Stimulated activated CD4-positive, alpha-beta T cell treated with anti-CD3 and anti-CD28 coated beads, Interleukin-12 subunit alpha, Interleukin-12 subunit beta, amount 100 ng/mL, for 24 hours (primary cell): Measurements from ENCODE around the gene A2ML1.
"Not testable (repeated sequence)": the region's sequence is repeated elsewhere in the genome, so short reads cannot be mapped to it uniquely, and the experiment has no call there.

Experiments used
- DNase-seq, 2 experiments: peaks; one replicate each; pipeline ENCODE4 v3.0.0-alpha.2; 2020; ENCODE audit warnings: low read depth in 2 of 2

A2ML1 gene

DNA sequence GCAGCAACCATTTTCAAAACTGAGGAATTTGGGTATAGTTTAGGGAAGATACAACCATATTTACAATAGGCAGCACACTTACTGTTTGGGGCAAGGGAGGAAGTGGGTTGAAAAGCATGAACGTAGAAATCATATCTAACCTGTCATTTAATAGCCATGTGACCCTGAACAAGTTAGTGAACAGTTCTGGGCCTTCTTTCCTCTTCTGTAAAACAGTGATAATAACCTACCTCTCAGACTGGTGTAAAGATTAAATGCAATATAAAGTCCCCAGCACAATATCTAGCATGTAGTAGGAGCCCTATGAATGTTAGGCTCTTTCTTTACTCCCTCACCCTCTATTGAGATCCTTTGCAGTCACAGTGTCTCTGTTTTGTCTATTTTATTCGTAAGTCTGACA is 33.5 kb downstream of the A2ML1 start:
- DNase-seq, result no peak

- not testable (repeated sequence) for DNase-seq
These were observed 37.0 kb downstream of the A2ML1 start for GRCh38 chr12:8859448-8859847.

DNA sequence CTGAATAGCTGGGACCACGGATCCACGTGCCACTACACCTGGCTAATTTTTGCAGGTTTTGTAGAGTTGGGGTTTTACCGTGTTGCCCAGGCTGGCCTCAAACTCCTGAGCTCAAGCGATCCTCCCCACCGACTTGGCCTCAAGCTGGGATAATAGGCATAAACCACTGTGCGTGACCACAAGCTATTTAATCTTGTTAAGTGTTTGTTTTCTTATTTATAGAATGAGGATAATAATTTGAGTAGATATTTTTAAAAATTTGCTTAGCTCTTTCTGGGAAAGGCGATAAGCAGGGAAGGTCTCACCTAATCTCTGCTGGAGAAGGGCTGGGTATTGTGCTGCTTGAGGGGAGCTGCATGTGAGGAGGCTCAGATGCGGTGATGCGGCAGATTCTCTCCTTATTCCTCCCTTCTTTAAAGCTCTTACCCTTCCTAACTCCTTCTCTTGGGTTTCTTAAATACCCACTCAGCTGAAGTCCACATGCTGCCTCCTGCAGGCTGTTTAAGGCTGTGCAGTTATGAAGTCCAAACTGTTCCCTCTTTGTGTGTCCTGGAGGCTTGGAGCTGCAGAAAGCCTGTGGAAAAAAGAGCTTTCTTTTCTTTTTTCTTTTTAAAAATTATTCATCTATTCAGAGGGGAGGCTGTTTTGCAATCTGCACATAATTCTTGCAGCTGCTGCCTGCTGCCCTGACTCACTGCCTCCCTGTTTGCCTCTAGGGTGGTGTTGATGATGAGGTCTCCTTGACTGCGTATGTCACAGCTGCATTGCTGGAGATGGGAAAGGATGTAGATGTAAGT is 37.9 kb downstream of the A2ML1 start:
- DNase-seq, result peak in 1 of 2 experiments; percentile 12

DNA sequence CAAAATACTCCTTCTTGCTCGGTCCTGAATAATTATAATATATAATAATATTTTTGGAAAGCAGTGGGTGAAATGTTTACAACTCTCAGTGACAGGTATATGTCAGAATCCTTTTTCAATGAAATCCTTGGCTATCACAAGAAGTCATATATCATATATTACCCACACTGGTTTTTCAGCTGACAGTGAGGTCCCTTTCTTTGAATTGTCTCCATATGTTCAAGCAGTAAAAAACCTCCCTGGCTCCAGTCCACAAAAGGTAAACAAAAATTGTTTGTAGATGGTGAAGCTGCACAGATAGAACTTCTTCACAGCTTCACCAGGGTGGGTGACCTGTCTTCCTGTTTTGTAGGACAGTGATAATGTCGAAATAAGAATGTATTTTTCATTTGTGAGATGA is 44.0 kb downstream of the A2ML1 start:
- DNase-seq, result no peak

DNA sequence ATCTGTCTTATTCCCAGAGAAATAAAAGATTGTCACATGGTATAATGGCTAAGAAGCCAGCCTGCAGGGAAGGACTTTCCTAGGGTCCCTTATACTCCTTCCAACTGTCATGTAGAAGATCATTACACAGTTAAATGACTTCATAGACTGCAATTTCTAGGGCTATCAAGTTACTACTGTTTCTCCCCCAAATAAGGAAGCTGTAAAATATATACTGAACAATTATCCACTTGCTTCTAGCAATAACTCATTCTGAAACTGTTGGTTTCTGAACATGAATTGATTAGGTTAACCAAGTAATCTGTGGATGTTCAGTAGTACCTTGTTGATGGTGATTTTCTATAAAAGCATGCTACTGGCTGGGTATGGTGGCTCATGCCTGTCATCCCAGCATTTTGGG is 44.6 kb downstream of the A2ML1 start:
- DNase-seq, result no peak

- DNase-seq, result no peak
These were observed 45.4 kb downstream of the A2ML1 start for GRCh38 chr12:8867786-8868185.

GRCh38 chr12:8870586-8870985 is 48.2 kb downstream of the A2ML1 start:
- no peak for DNase-seq

DNA sequence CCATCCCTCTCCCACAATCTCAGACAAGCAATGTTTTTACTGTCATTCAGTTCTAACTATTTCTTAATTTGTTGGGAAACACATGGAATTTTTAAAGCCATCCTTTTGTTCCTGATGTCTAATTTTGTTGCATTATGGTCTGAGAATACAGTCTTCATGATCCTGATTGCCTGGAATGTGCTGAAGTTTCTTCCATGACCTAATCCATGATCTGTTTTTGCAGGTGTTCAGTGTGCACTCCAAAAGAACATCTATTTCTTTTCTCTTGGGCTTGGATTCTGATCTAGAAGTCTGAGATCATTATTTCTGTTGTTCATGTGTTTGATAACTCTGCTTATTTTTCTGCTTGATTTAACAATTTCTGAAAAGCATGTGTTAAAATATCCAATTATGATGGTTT is 48.6 kb downstream of the A2ML1 start:
- no peak for DNase-seq

- DNase-seq, result no peak
These were observed 54.5 kb downstream of the A2ML1 start for GRCh38 chr12:8876887-8877286.

DNA sequence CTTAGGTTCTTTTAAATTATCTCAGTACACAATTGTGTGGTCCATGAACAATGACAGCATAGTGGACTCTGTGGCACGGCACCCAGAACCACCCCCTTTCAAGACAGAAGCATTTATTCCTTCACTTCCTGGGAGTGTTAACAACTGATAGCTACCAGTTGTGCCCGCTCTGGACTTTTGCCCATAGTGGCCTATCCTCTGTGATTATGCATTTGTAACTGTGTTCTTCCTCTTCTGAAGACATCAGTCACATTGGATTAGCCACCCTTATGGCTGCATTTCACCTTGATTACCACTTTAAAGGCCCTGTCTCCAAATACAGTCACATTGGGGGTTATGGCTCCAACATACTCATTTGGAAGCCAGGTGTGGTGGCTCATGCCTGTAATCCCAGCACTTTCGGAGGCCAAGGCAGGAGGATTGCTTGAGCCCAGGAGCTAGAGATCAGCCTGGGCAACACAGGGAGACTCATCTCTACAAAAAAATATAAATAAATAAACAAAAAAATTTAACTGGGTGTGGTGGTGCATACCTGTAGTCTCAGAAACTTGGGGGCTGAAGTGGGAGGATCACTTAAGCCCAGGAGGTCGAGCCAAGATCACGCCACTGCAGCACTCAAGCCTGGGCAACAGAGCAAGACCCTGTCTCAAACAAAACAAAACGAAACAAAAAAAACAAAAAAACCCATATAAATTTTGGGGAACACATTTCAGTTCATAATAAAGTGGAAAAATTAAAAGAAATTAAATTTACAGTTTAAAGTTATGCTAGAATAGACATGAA is 64.3 kb downstream of the A2ML1 start:
- DNase-seq, result no peak

DNA sequence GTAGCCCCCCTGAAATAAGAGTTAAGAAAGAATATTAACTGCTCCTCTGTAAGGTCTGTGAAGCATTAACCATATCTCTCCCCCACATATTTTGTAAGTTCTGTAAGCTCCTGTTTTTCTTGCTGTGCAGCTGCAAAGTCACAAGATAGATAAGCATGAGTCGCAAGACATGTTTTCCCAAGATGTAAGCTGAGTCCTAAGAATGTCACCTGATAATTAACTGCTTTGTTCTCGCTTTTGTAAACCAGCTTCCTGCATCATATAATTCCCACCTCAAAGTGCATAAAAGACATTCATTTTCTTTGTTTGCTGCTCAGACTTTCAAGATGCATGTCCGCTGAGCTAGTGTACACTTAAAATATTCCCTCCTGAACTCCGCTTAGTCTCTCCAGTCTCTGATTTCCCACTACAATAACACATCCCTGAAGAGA is 64.9 kb downstream of the A2ML1 start:
- no peak for DNase-seq

GRCh38 chr12:8890313-8891085 is 68.1 kb downstream of the A2ML1 start:
- peak in 1 of 2 experiments; percentile 31 for DNase-seq

- no peak for DNase-seq
These were observed 69.6 kb downstream of the A2ML1 start for GRCh38 chr12:8891976-8892375.

GRCh38 chr12:8894378-8894777 is 72.0 kb downstream of the A2ML1 start:
- DNase-seq, result no peak

GRCh38 chr12:8894986-8895385 is 72.6 kb downstream of the A2ML1 start:
- no peak for DNase-seq

GRCh38 chr12:8897081-8897480 is 74.7 kb downstream of the A2ML1 start:
- DNase-seq, result no peak

DNA sequence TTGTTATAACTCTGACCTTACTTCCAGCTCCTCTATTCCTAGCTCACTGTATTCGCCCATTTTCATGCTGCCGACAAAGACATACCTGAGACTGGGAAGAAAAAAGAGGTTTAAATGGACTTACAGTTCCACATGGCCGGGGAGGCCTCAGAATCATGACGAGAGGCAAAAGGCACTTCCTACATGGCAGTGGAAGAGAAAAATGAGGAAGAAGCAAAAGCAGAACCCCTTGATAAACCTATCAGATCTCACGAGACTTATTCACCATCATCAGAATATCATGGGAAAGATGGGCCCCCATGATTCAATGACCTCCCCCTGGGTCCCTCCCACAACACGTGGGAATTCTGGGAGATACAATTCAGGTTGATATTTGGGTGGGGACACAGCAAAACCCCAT is 77.4 kb downstream of the A2ML1 start:
- no peak for DNase-seq

DNA sequence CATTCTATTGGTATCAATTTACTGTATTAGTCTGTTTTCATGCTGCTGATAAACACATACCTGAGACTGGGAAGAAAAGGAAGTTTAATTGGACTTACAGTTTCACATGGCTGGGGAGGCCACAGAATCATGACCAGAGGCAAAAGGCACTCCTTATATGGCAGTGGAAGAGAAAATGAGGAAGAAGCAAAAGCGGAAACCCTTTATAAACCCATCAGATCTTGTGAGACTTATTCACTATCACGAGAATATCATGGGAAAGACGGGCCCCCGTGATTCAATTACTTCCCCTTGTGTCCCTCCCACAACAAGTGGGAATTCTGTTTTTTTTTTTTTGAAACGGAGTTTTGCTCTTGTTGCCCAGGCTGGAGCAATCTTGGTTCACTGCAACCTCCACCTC is 80.3 kb downstream of the A2ML1 start:
- DNase-seq, result not testable (repeated sequence)

DNA sequence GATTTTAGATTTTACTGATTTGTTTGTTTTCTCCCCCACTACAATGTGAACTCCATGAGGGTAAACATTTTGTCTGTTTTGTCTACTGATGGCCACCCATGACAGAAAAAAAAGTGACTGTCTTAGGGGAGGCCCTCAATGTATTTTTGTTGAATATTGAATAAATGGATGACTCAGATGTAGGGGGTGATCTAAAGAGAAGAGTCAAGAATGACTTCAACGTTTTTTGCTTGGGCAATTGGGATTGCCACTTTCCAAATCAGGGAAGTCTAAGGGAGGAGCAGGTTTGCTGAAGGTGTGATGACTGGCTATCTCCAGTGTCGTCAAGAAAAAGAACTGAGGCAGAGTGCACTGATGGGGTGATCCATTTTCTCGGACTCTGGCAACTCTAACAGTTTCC is 81.2 kb downstream of the A2ML1 start:
- no peak for DNase-seq

DNA sequence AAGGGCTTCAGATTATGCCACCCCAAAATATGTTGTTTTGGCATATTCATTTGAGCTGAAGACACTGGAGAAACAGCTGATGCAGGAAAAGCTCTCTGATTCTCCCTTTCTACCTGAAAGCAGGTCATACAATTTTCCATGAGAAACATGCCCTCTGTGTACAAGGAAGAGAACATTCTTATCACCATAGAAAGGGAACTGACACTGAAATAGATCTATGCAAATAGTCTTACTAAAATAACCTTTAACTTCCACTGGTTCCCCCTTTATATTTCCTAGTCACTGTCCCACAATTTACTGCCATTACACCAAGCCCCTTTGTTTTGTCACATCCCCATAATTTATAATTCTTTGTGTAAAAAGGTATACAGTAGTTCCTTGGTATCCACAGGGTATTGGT is 82.2 kb downstream of the A2ML1 start:
- DNase-seq, result no peak

- DNase-seq, result no peak
These were observed 83.1 kb downstream of the A2ML1 start for GRCh38 chr12:8905546-8905945.
